Neural cell (in vitro differentiated cells): ENCODE measurements around the gene SLC25A23. TPM values are rescaled to one million over a fixed set of nuclear protein-coding genes. Genes with fewer than 3 reads are reported as not detected.

Experiments used
- H2AFZ ChIP-seq: fragments of 200-600, 300-800 bp; sonication (generic), shearing (Covaris generic); 2 replicates; pipeline ENCODE4 v1.6.0; 2014; ENCODE audit warnings: low read depth, mild to moderate bottlenecking, antibody characterized with exemption, low read length, moderate library complexity
- H3F3A ChIP-seq: fragments of 200-600 bp; shearing (Covaris generic); 2 replicates; pipeline ENCODE4 v1.6.1; 2016; ENCODE audit warnings: mild to moderate bottlenecking, moderate library complexity, mixed read lengths, antibody characterized with exemption, low read length; ENCODE audit not compliant: insufficient read depth, poor library complexity, severe bottlenecking
- H3K27ac ChIP-seq: fragments of 200-600, 300-800 bp; sonication (generic), shearing (Covaris generic); 2 replicates; pipeline ENCODE4 v1.5.1; 2014; ENCODE audit warnings: mild to moderate bottlenecking, low read length, moderate library complexity
- H3K27me3 ChIP-seq: fragments of 300-800, 200-600 bp; sonication (generic), shearing (Covaris generic); 2 replicates; pipeline ENCODE4 v1.6.0; 2014; ENCODE audit warnings: mild to moderate bottlenecking, low read depth, low read length, moderate library complexity; ENCODE audit not compliant: insufficient read depth
- H3K36me3 ChIP-seq: fragments of 300-800, 200-600 bp; sonication (generic), shearing (Covaris generic); 2 replicates; pipeline ENCODE4 v1.5.1; 2014; ENCODE audit warnings: mild to moderate bottlenecking, antibody characterized with exemption, low read length, moderate library complexity; ENCODE audit not compliant: insufficient read depth
- H3K4me2 ChIP-seq: fragments of 300-800, 200-600 bp; sonication (generic), shearing (Covaris generic); 2 replicates; pipeline ENCODE4 v1.6.0; 2014; ENCODE audit warnings: mild to moderate bottlenecking, low read length
- H3K4me3 ChIP-seq: fragments of 300-800, 200-600 bp; sonication (generic), shearing (Covaris generic); 2 replicates; pipeline ENCODE4 v1.5.1; 2014; ENCODE audit warnings: mild to moderate bottlenecking, low read length, moderate library complexity
- H3K79me2 ChIP-seq: fragments of 200-600 bp; shearing (Covaris generic); replicated peaks from 2 replicates; pipeline ENCODE4 v1.6.0; 2014; ENCODE audit warnings: mild to moderate bottlenecking, low read length, moderate library complexity; ENCODE audit not compliant: insufficient read depth
- H3K9ac ChIP-seq: fragments of 300-800, 200-600 bp; sonication (generic), shearing (Covaris generic); 2 replicates; pipeline ENCODE4 v1.6.1; 2016; ENCODE audit warnings: mild to moderate bottlenecking, low read length, mixed read lengths
- H3K9me2 ChIP-seq: fragments of 200-600 bp; shearing (Covaris generic); 2 replicates; pipeline ENCODE4 v1.6.1; 2016; ENCODE audit warnings: mild to moderate bottlenecking, low read length, mixed read lengths; ENCODE audit not compliant: insufficient read depth
- H3K9me3 ChIP-seq: fragments of 200-600, 300-800 bp; sonication (generic), shearing (Covaris generic); 2 replicates; pipeline ENCODE4 v1.6.1; 2016; ENCODE audit warnings: mild to moderate bottlenecking, mixed run types, low read length, moderate library complexity, mixed read lengths
- H4K20me1 ChIP-seq: fragments of 200-600 bp; shearing (Covaris generic); 2 replicates; pipeline ENCODE4 v1.6.1; 2016; ENCODE audit warnings: mild to moderate bottlenecking, mixed run types; ENCODE audit not compliant: insufficient read depth
- EP300 ChIP-seq: fragments of 450-650 bp; conservative IDR thresholded peaks from 2 replicates; pipeline ENCODE4 v1.6.1; 2014; ENCODE audit warnings: antibody characterized with exemption, mild to moderate bottlenecking, moderate library complexity; ENCODE audit not compliant: poor library complexity, severe bottlenecking
- EZH2 ChIP-seq: fragments of 200-600, 300-800 bp; shearing (Covaris generic), sonication (generic); IDR thresholded peaks from 2 replicates; pipeline ENCODE4 v1.6.1; 2014; ENCODE audit warnings: antibody characterized with exemption, low read length, borderline replicate concordance, mild to moderate bottlenecking; ENCODE audit not compliant: insufficient read depth, poor library complexity, severe bottlenecking
- MXI1 ChIP-seq: fragments of 450-650 bp; conservative IDR thresholded peaks from 2 replicates; pipeline ENCODE4 v1.6.1; 2014; ENCODE audit warnings: antibody characterized with exemption, mild to moderate bottlenecking; ENCODE audit not compliant: poor library complexity, severe bottlenecking
- POLR2AphosphoS5 ChIP-seq: IDR thresholded peaks from 2 replicates; pipeline ENCODE4 v1.6.1; 2012
- RAD21 ChIP-seq: fragments of 450-650 bp; conservative IDR thresholded peaks from 2 replicates; pipeline ENCODE4 v1.6.1; 2014; ENCODE audit warnings: antibody characterized with exemption, mild to moderate bottlenecking, moderate library complexity
- SMC3 ChIP-seq: fragments of 450-650 bp; conservative IDR thresholded peaks from 2 replicates; pipeline ENCODE4 v1.6.1; 2014; ENCODE audit warnings: antibody characterized with exemption, mild to moderate bottlenecking, moderate library complexity; ENCODE audit not compliant: poor library complexity
- TAF1 ChIP-seq: IDR thresholded peaks from 2 replicates; pipeline ENCODE4 v1.6.1; 2012; ENCODE audit warnings: low read depth
- polyA plus RNA-seq: library from polyadenylated mRNA; depleted of rRNA; stranded (reverse); fragments of >200 nt; gene quantifications from 2 replicates; pipeline ENCODE4 v1.2.3, GENCODE V29; 2014
- TF ChIP-seq, protein P1 (sequence below): fragments of 450-650 bp; IDR thresholded peaks from 2 replicates; pipeline ENCODE4 v1.5.1; 2014; ENCODE audit warnings: antibody characterized with exemption, mild to moderate bottlenecking, moderate library complexity; ENCODE audit not compliant: poor library complexity, severe bottlenecking
- TF ChIP-seq, protein P2 (sequence below): IDR thresholded peaks from 2 replicates; pipeline ENCODE4 v1.6.1; 2012; ENCODE audit warnings: borderline replicate concordance

SLC25A23 gene
- polyA plus RNA-seq, 1 donor from 2014 or later = 36.3 TPM

DNA sequence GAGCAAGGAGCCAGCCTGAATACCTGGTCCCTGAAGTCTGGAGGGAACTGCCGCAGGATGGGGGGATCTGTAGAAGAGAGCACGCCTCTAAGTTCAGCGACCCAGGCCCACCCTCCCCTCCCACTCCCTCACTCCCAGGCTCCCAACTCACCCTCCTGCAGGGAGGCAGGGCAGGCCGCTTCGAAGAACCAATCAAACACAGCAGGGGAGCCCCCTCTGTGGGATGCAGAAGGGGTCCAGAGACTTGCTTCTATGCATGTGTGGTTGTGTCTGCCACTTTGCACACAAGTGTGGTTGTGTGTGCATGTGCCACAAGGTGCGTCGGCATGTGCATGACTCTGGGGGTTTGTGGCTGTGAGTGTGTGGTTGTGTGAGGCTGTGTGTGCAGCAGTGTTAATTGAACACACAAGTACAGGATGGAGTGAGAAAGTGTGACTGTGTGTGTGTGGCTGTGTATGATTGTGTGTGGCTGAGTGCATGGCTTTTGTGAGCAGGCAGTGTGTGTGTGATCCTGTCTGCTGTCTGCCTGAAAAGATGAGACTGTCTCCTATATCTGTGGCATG lies 20.3 kb upstream of the SLC25A23 start:
- H3K27me3 ChIP-seq = peaks cover 17% of the 10 kb centered on the region
- H3K9me3 ChIP-seq = no peaks in the 10 kb centered on the region
- H3K79me2 ChIP-seq = no peaks in the 10 kb centered on the region
- no peak overlapping the region for H3K4me3 ChIP-seq
- H4K20me1 ChIP-seq = no peaks in the 10 kb centered on the region
- H3K27ac ChIP-seq = no peak overlapping the region
- no peak overlapping the region for H3K4me2 ChIP-seq
- no peaks in the 10 kb centered on the region for H3K36me3 ChIP-seq
- no peaks in the 10 kb centered on the region for H3K9me2 ChIP-seq
- H3K9ac ChIP-seq = no peak overlapping the region
- H3F3A ChIP-seq = no peaks in the 10 kb centered on the region
- H2AFZ ChIP-seq = no peak overlapping the region
- TF ChIP-seq POLR2AphosphoS5 = no peak
- no peak for TF ChIP-seq RAD21
- TF ChIP-seq, protein P1, sequence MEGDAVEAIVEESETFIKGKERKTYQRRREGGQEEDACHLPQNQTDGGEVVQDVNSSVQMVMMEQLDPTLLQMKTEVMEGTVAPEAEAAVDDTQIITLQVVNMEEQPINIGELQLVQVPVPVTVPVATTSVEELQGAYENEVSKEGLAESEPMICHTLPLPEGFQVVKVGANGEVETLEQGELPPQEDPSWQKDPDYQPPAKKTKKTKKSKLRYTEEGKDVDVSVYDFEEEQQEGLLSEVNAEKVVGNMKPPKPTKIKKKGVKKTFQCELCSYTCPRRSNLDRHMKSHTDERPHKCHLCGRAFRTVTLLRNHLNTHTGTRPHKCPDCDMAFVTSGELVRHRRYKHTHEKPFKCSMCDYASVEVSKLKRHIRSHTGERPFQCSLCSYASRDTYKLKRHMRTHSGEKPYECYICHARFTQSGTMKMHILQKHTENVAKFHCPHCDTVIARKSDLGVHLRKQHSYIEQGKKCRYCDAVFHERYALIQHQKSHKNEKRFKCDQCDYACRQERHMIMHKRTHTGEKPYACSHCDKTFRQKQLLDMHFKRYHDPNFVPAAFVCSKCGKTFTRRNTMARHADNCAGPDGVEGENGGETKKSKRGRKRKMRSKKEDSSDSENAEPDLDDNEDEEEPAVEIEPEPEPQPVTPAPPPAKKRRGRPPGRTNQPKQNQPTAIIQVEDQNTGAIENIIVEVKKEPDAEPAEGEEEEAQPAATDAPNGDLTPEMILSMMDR = no peak
- no peak for TF ChIP-seq TAF1
- TF ChIP-seq MXI1 = no peak
- TF ChIP-seq EZH2 = no peak
- TF ChIP-seq SMC3 = no peak

DNA sequence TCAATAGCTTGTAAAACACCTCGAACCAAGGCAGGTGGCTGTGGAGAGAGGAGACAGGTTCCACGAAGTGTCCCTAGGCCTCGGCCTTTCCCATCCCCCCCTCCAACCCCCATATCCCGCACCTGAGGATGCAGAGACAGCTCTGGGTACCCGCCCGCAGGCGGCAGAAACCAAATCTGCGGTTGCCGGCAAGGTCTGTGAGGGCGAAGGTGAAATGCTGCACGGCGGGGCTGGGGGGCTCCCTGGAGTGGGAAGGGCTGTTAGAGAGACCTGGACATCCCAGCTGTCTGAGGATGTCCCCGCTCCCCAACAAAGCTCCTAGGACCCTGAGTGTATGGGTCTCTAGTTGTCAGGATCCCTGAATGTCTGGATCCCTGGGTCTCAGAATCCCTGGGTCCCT lies 19.2 kb upstream of the SLC25A23 start:
- H3K27me3 ChIP-seq = peaks cover 17% of the 10 kb centered on the region
- no peak overlapping the region for H2AFZ ChIP-seq

More for the DNA sequence above, 19.2 kb upstream of the SLC25A23 start:
- Histone ChIP-seq H3K9me3 (no peaks in the 10 kb centered on the region), H3K79me2 (no peaks in the 10 kb centered on the region), H4K20me1 (no peaks in the 10 kb centered on the region), H3K4me3 (no peak overlapping the region), H3K9ac (no peak overlapping the region), H3K27ac (no peak overlapping the region), H3F3A (no peaks in the 10 kb centered on the region), H3K9me2 (no peaks in the 10 kb centered on the region), H3K4me2 (no peak overlapping the region), H3K36me3 (no peaks in the 10 kb centered on the region)
- TF ChIP-seq POLR2AphosphoS5 (no peak), RAD21 (no peak), MXI1 (no peak), SMC3 (no peak), EP300 (no peak), EZH2 (no peak), TAF1 (no peak)
- TF ChIP-seq, protein P2, sequence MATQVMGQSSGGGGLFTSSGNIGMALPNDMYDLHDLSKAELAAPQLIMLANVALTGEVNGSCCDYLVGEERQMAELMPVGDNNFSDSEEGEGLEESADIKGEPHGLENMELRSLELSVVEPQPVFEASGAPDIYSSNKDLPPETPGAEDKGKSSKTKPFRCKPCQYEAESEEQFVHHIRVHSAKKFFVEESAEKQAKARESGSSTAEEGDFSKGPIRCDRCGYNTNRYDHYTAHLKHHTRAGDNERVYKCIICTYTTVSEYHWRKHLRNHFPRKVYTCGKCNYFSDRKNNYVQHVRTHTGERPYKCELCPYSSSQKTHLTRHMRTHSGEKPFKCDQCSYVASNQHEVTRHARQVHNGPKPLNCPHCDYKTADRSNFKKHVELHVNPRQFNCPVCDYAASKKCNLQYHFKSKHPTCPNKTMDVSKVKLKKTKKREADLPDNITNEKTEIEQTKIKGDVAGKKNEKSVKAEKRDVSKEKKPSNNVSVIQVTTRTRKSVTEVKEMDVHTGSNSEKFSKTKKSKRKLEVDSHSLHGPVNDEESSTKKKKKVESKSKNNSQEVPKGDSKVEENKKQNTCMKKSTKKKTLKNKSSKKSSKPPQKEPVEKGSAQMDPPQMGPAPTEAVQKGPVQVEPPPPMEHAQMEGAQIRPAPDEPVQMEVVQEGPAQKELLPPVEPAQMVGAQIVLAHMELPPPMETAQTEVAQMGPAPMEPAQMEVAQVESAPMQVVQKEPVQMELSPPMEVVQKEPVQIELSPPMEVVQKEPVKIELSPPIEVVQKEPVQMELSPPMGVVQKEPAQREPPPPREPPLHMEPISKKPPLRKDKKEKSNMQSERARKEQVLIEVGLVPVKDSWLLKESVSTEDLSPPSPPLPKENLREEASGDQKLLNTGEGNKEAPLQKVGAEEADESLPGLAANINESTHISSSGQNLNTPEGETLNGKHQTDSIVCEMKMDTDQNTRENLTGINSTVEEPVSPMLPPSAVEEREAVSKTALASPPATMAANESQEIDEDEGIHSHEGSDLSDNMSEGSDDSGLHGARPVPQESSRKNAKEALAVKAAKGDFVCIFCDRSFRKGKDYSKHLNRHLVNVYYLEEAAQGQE = no peak
- TF ChIP-seq, protein P1 = no peak
